Measurements from ENCODE around the gene SH3PXD2B. TPM values are rescaled to one million over a fixed set of nuclear protein-coding genes. Genes with fewer than 3 reads are reported as not detected.

SH3PXD2B gene
- total and polyA plus RNA-seq, 2 donors (not counting 1 experiment from before 2014, with no cell fraction given) = not detected

- Histone ChIP-seq H4K20me1 (ENCODE audit: control insufficient read depth, insufficient read depth, low read length, poor library complexity, severe bottlenecking) (no peaks in the 10 kb centered on the region), H2AFZ (ENCODE audit: insufficient read depth, low read depth, low read length, poor library complexity, severe bottlenecking) (no peak overlapping the region), H3K27me3 (replicated peaks in 1 of 4; ENCODE audit: control extremely low read depth in 1 of 4, control insufficient read depth in 3 of 4, insufficient read depth in 4 of 4, low read length in 3 of 4) (peaks cover 0 to 3% (median 0%) of the 10 kb centered on the region in 4 experiments), H3K4me3 (ENCODE audit: control extremely low read depth in 1 of 5, extremely low read depth in 1 of 5, insufficient read depth in 1 of 5, low read depth in 2 of 5, low read length in 4 of 5) (no peak overlapping the region), H3K79me2 (ENCODE audit: control insufficient read depth, insufficient read depth, low read length) (no peaks in the 10 kb centered on the region), H3K9me3 (ENCODE audit: control extremely low read depth in 1 of 3, control insufficient read depth in 2 of 3, insufficient read depth in 1 of 3, low read length in 2 of 3) (peaks cover 1 to 9% (median 7%) of the 10 kb centered on the region in 3 donors), H3K4me1 (ENCODE audit: control insufficient read depth in 2 of 2, insufficient read depth in 2 of 2, low read length in 2 of 2) (no peaks in the 10 kb centered on the region), H3K27ac (ENCODE audit: low read length in 2 of 2) (no peak overlapping the region), H3K36me3 (replicated peaks in 1 of 2; ENCODE audit: control extremely low read depth in 1 of 2, control insufficient read depth in 1 of 2, extremely low read depth in 1 of 2, insufficient read depth in 2 of 2, low read length in 1 of 2) (no peaks in the 10 kb centered on the region), H3K4me2 (replicated peaks; ENCODE audit: low read depth, low read length, poor library complexity, severe bottlenecking) (no peak overlapping the region), H3K9ac (ENCODE audit: low read length) (no peak overlapping the region)
- no peak for TF ChIP-seq CTCF (IDR thresholded peaks at IDR 0.05)
- no peak for TF ChIP-seq EZH2 (IDR thresholded peaks at IDR 0.05; ENCODE audit: borderline replicate concordance, insufficient read depth, low read depth, low read length, poor library complexity, severe bottlenecking)
- POLR2A ChIA-PET = no interaction called here
- intact Hi-C loops (cut with micrococcal nuclease) = no loop called here
- no peak for ATAC-seq (ENCODE audit: low read depth)
- H3K4me3 Mint-ChIP-seq = no peak overlapping the region
- H3K9me3 Mint-ChIP-seq (ENCODE audit: insufficient read depth) = peaks cover 2% of the 10 kb centered on the region
- no peak for DNase-seq
- peaks cover 18% of the 10 kb centered on the region for H3K27me3 Mint-ChIP-seq
- no peak overlapping the region for H3K27ac Mint-ChIP-seq
- no peaks in the 10 kb centered on the region for H3K4me1 Mint-ChIP-seq
- CTCF ChIA-PET = no interaction called here
- 76% methylated on average over 7 of the region's 9 CpGs for WGBS (ENCODE audit: insufficient coverage)
These were observed 152.1 kb downstream of the SH3PXD2B start for GRCh38 chr5:172302047-172302710.

- H3K9ac ChIP-seq (ENCODE audit: low read length) = no peak overlapping the region
- peaks cover 0 to 3% (median 0%) of the 10 kb centered on the region in 4 experiments for H3K27me3 ChIP-seq (replicated peaks in 1 of 4; ENCODE audit: control extremely low read depth in 1 of 4, control insufficient read depth in 3 of 4, insufficient read depth in 4 of 4, low read length in 3 of 4)
- H3K4me2 ChIP-seq (replicated peaks; ENCODE audit: low read depth, low read length, poor library complexity, severe bottlenecking) = no peak overlapping the region
- no peaks in the 10 kb centered on the region for H3K4me1 Mint-ChIP-seq
- H3K27ac ChIP-seq (ENCODE audit: low read length in 2 of 2) = no peak overlapping the region
- H4K20me1 ChIP-seq (ENCODE audit: control insufficient read depth, insufficient read depth, low read length, poor library complexity, severe bottlenecking) = no peaks in the 10 kb centered on the region
- no CpG with 5 or more reads among the region's 2 CpGs for WGBS (ENCODE audit: insufficient coverage)
- no peaks in the 10 kb centered on the region for H3K4me1 ChIP-seq (ENCODE audit: control insufficient read depth in 2 of 2, insufficient read depth in 2 of 2, low read length in 2 of 2)
- H3K9me3 ChIP-seq (ENCODE audit: control extremely low read depth in 1 of 3, control insufficient read depth in 2 of 3, insufficient read depth in 1 of 3, low read length in 2 of 3) = peaks cover 0 to 4% (median 0%) of the 10 kb centered on the region in 3 donors
- CTCF ChIA-PET = interaction anchor here (0.6 kb wide), 1 partner anchor 631 kb away, joined by 3 read pairs; no protein-coding TSS in a partner anchor
- TF ChIP-seq CTCF (IDR thresholded peaks at IDR 0.05) (no peak), EZH2 (IDR thresholded peaks at IDR 0.05; ENCODE audit: borderline replicate concordance, insufficient read depth, low read depth, low read length, poor library complexity, severe bottlenecking) (no peak)
- no peaks in the 10 kb centered on the region for H3K79me2 ChIP-seq (ENCODE audit: control insufficient read depth, insufficient read depth, low read length)
- intact Hi-C loops (cut with micrococcal nuclease) = loop anchor here (10.0 kb wide), 2 partner anchors 395 to 815 kb away; no protein-coding TSS in a partner anchor
- H3K4me3 ChIP-seq (ENCODE audit: control extremely low read depth in 1 of 5, extremely low read depth in 1 of 5, insufficient read depth in 1 of 5, low read depth in 2 of 5, low read length in 4 of 5) = no peak overlapping the region
- H3K9me3 Mint-ChIP-seq (ENCODE audit: insufficient read depth) = no peaks in the 10 kb centered on the region
- no peak overlapping the region for H2AFZ ChIP-seq (ENCODE audit: insufficient read depth, low read depth, low read length, poor library complexity, severe bottlenecking)
- no peak overlapping the region for H3K4me3 Mint-ChIP-seq
- ATAC-seq (ENCODE audit: low read depth) (no peak), DNase-seq (no peak)
- POLR2A ChIA-PET = interaction anchor here (0.6 kb wide), 1 partner anchor 43 kb away, joined by 4 read pairs; no protein-coding TSS in a partner anchor
- H3K27ac Mint-ChIP-seq = no peak overlapping the region
- H3K36me3 ChIP-seq (replicated peaks in 1 of 2; ENCODE audit: control extremely low read depth in 1 of 2, control insufficient read depth in 1 of 2, extremely low read depth in 1 of 2, insufficient read depth in 2 of 2, low read length in 1 of 2) = no peaks in the 10 kb centered on the region
- peaks cover 20% of the 10 kb centered on the region for H3K27me3 Mint-ChIP-seq
These were observed 154.3 kb downstream of the SH3PXD2B start for GRCh38 chr5:172299916-172300439.

Data from B cell (primary cell).